Measurements from ENCODE around the gene KBTBD2. TPM values are rescaled to one million over a fixed set of nuclear protein-coding genes. Genes with fewer than 3 reads are reported as not detected.

KBTBD2 gene
- total and polyA plus RNA-seq, 2 of the 4 experiments (the other 2 are of a cell fraction), result 13.2 to 32.3 TPM

- dilution Hi-C loops (cut with HindIII; ENCODE audit: low sequenced_read_pairs, unreplicated experiment), result no loop called here
- no peak for DNase-seq
- H3K36me3 ChIP-seq (ENCODE audit: control insufficient read depth, insufficient read depth, low read length), result peaks cover 33% of the 10 kb centered on the region
These were observed 38.8 kb upstream of the KBTBD2 start for GRCh38 chr7:32930378-32930777.

More at GRCh38 chr7:32930378-32930777, 38.8 kb upstream of the KBTBD2 start:
- ChIA-PET CTCF (no interaction called here), POLR2A (ENCODE audit: unreplicated experiment) (interaction anchor here (0.6 kb wide), 1 partner anchor 11 kb away, joined by 3 read pairs; no protein-coding TSS in a partner anchor)
- H2AK5ac ChIP-seq (ENCODE audit: low read depth, low read length), result no peak overlapping the region
- H2BK20ac ChIP-seq (ENCODE audit: low read depth, low read length), result no peak overlapping the region
- no CpG with 5 or more reads among the region's 7 CpGs for WGBS, 2 experiments (ENCODE audit: extremely low coverage in 2 of 2, insufficient read length in 1 of 2)
- no peaks in the 10 kb centered on the region for H3K27me3 ChIP-seq (ENCODE audit: control insufficient read depth, insufficient read depth, low read length)
- no peak overlapping the region for H3K14ac ChIP-seq (replicated peaks; ENCODE audit: low read depth, low read length)
- no peaks in the 10 kb centered on the region for H3K4me1 ChIP-seq (ENCODE audit: control insufficient read depth, insufficient read depth, low read length)
- H3K9ac ChIP-seq (ENCODE audit: low read depth, low read length), result no peak overlapping the region
- in situ Hi-C loops (cut with MboI; ENCODE audit: low sequenced_read_pairs), result no loop called here
- no peaks in the 10 kb centered on the region for H3K9me3 ChIP-seq (ENCODE audit: control insufficient read depth, insufficient read depth, low read length)
- no peak overlapping the region for H2BK15ac ChIP-seq (ENCODE audit: low read depth, low read length)
- no peak overlapping the region for H2AFZ ChIP-seq (replicated peaks; ENCODE audit: low read length, poor library complexity)
- no peak overlapping the region for H4K8ac ChIP-seq (ENCODE audit: low read depth in 2 of 2, low read length in 2 of 2)
- no peak overlapping the region for H3K18ac ChIP-seq (ENCODE audit: low read depth, low read length)
- TF ChIP-seq, protein P1, sequence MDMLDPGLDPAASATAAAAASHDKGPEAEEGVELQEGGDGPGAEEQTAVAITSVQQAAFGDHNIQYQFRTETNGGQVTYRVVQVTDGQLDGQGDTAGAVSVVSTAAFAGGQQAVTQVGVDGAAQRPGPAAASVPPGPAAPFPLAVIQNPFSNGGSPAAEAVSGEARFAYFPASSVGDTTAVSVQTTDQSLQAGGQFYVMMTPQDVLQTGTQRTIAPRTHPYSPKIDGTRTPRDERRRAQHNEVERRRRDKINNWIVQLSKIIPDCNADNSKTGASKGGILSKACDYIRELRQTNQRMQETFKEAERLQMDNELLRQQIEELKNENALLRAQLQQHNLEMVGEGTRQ (IDR thresholded peaks at IDR 0.05; ENCODE audit: low read depth, low read length), result no peak
- 0 out of 2 replicates have a peak, but pooled peaks have one; percentile 8 for TF ChIP-seq MAFK (IDR thresholded peaks at IDR 0.05; ENCODE audit: low read depth, low read length)
- no peak overlapping the region for H2BK120ac ChIP-seq (ENCODE audit: low read depth, low read length)
- H3K23ac ChIP-seq (ENCODE audit: low read depth, low read length), result no peak overlapping the region
- no peak overlapping the region for H3K56ac ChIP-seq (ENCODE audit: extremely low read depth, insufficient read depth, low read length)
- H3K27ac ChIP-seq (ENCODE audit: insufficient read depth, low read length), result no peak overlapping the region
- ATAC-seq (ENCODE audit: low read depth), result no peak
- intact Hi-C loops (cut with micrococcal nuclease), result no loop called here
- H3K4me2 ChIP-seq (ENCODE audit: low read depth, low read length), result no peak overlapping the region
- H2AK9ac ChIP-seq (replicated peaks; ENCODE audit: low read depth, low read length, poor library complexity), result no peak overlapping the region
- no peak overlapping the region for H2BK5ac ChIP-seq (ENCODE audit: low read depth, low read length, poor library complexity, severe bottlenecking)
- no TSS peak for BruUV-seq (replicated peaks)
- no peak overlapping the region for H4K91ac ChIP-seq (ENCODE audit: insufficient read depth, low read depth, low read length)
- no peaks in the 10 kb centered on the region; the same call in 1 of the 2 replicates for H3K9me1 ChIP-seq (ENCODE audit: insufficient read depth, low read length)
- H4K20me1 ChIP-seq (ENCODE audit: insufficient read depth, low read length), result 0 out of 2 replicates have a peak, but pooled peaks cover 3% of the 10 kb centered on the region
- H4K5ac ChIP-seq (ENCODE audit: low read depth, low read length), result no peak overlapping the region
- no peak overlapping the region for H3K4me3 ChIP-seq (ENCODE audit: insufficient read depth, low read depth, low read length)
- no peak overlapping the region for H3K4ac ChIP-seq (ENCODE audit: low read depth, low read length)
- peaks cover 19 to 53% of the 10 kb centered on the region in 2 experiments for H3K79me1 ChIP-seq (ENCODE audit: low read depth in 1 of 2, low read length in 2 of 2)
